ENCODE data around the gene HDAC2.

The HDAC2 gene

GRCh38 chr6:113888956-113889630 lies 81.9 kb downstream of the HDAC2 start:
- Histone ChIP-seq H3F3A (ENCODE audit: control insufficient read depth, insufficient read depth) (no peaks in the 10 kb centered on the region), H3K27ac (ENCODE audit: low read depth, low read length) (no peak overlapping the region), H4K20me1 (ENCODE audit: control insufficient read depth, insufficient read depth, low read depth, low read length) (no peaks in the 10 kb centered on the region), H3K9me3 (ENCODE audit: control insufficient read depth, insufficient read depth, low read length) (no peaks in the 10 kb centered on the region), H3K9me2 (replicated peaks; ENCODE audit: control insufficient read depth, low read length) (no peaks in the 10 kb centered on the region), H3K27me3 (ENCODE audit: control insufficient read depth, low read length) (no peaks in the 10 kb centered on the region), H3K79me2 (ENCODE audit: control insufficient read depth, low read length) (no peaks in the 10 kb centered on the region), H3K4me3 (ENCODE audit: low read length) (no peak overlapping the region), H3K4me2 (ENCODE audit: low read length) (no peak overlapping the region), H3K4me1 (ENCODE audit: control insufficient read depth, low read length) (no peaks in the 10 kb centered on the region), H3K36me3 (ENCODE audit: control insufficient read depth, low read length) (no peaks in the 10 kb centered on the region)
- TF ChIP-seq EZH2phosphoT487 (IDR thresholded peaks at IDR 0.05; ENCODE audit: borderline replicate concordance, low read length) (no peak), CTCF (IDR thresholded peaks at IDR 0.05; ENCODE audit: low read depth, low read length, poor library complexity, severe bottlenecking) (no peak)

- Histone ChIP-seq H3K4me1 (ENCODE audit: control insufficient read depth, low read length) (no peaks in the 10 kb centered on the region), H3K27ac (ENCODE audit: low read depth, low read length) (no peak overlapping the region), H3K27me3 (ENCODE audit: control insufficient read depth, low read length) (no peaks in the 10 kb centered on the region), H3K9me2 (replicated peaks; ENCODE audit: control insufficient read depth, low read length) (no peaks in the 10 kb centered on the region), H4K20me1 (ENCODE audit: control insufficient read depth, insufficient read depth, low read depth, low read length) (no peaks in the 10 kb centered on the region), H3F3A (ENCODE audit: control insufficient read depth, insufficient read depth) (no peaks in the 10 kb centered on the region), H3K79me2 (ENCODE audit: control insufficient read depth, low read length) (no peaks in the 10 kb centered on the region), H3K36me3 (ENCODE audit: control insufficient read depth, low read length) (no peaks in the 10 kb centered on the region), H3K9me3 (ENCODE audit: control insufficient read depth, insufficient read depth, low read length) (no peaks in the 10 kb centered on the region), H3K4me2 (ENCODE audit: low read length) (no peak overlapping the region), H3K4me3 (ENCODE audit: low read length) (no peak overlapping the region)
- TF ChIP-seq EZH2phosphoT487 (IDR thresholded peaks at IDR 0.05; ENCODE audit: borderline replicate concordance, low read length): no peak
- TF ChIP-seq CTCF (IDR thresholded peaks at IDR 0.05; ENCODE audit: low read depth, low read length, poor library complexity, severe bottlenecking): no peak
Measured at GRCh38 chr6:113888493-113888892, 82.5 kb downstream of the HDAC2 start.

GRCh38 chr6:113886512-113886911 lies 84.4 kb downstream of the HDAC2 start:
- H3K27me3 ChIP-seq (ENCODE audit: control insufficient read depth, low read length): no peaks in the 10 kb centered on the region
- no peak overlapping the region for H3K4me3 ChIP-seq (ENCODE audit: low read length)
- no peak overlapping the region for H3K4me2 ChIP-seq (ENCODE audit: low read length)

More at GRCh38 chr6:113886512-113886911, 84.4 kb downstream of the HDAC2 start:
- H3K9me2 ChIP-seq (replicated peaks; ENCODE audit: control insufficient read depth, low read length): no peaks in the 10 kb centered on the region
- H3K36me3 ChIP-seq (ENCODE audit: control insufficient read depth, low read length): no peaks in the 10 kb centered on the region
- no peaks in the 10 kb centered on the region for H4K20me1 ChIP-seq (ENCODE audit: control insufficient read depth, insufficient read depth, low read depth, low read length)
- no peak overlapping the region for H3K27ac ChIP-seq (ENCODE audit: low read depth, low read length)
- H3F3A ChIP-seq (ENCODE audit: control insufficient read depth, insufficient read depth): no peaks in the 10 kb centered on the region
- no peaks in the 10 kb centered on the region for H3K4me1 ChIP-seq (ENCODE audit: control insufficient read depth, low read length)
- no peaks in the 10 kb centered on the region for H3K79me2 ChIP-seq (ENCODE audit: control insufficient read depth, low read length)
- H3K9me3 ChIP-seq (ENCODE audit: control insufficient read depth, insufficient read depth, low read length): no peaks in the 10 kb centered on the region
- no peak for TF ChIP-seq EZH2phosphoT487 (IDR thresholded peaks at IDR 0.05; ENCODE audit: borderline replicate concordance, low read length)
- TF ChIP-seq CTCF (IDR thresholded peaks at IDR 0.05; ENCODE audit: low read depth, low read length, poor library complexity, severe bottlenecking): no peak
